ENCODE data around the gene GTF3C4. TPM values are rescaled to one million over a fixed set of nuclear protein-coding genes. Genes with fewer than 3 reads are reported as not detected.

Gene GTF3C4
- total RNA-seq, 6 experiments from 2014 or later = 4.6 to 6.1 (median 5.5) TPM

DNA sequence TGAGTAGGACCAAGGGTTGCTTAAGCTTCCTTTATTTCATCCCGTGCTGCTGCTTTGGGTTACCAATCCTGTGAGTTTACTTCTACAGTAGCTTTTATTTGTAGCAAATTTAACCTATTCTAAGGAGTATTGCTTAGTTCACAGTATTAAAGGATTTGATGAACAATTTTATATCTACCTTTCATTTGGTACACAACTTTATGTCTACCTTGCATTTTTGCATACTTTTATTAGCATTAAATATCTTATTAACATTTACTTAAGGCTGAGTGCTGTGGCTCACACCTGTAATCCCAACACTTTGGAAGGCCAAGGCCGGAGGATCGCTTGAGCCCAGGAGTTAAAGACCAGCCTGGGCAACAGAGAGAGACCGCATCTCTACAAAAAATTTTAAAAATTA is 4.2 kb downstream of the GTF3C4 start:
- 89% methylated on average over 4 of the region's 4 CpGs for WGBS (ENCODE audit: insufficient coverage, low coverage, low lambda C conversion rate, missing lambda C conversion rate)
- no peak for DNase-seq
- Histone ChIP-seq H3K9me3 (no peaks in the 10 kb centered on the region), H3K4me3 (no peak overlapping the region), H3K36me3 (peaks cover 0 to 21% (median 7%) of the 10 kb centered on the region in 4 donors), H3K4me1 (no peaks in the 10 kb centered on the region), H3K27me3 (no peaks in the 10 kb centered on the region), H3K27ac (no peak overlapping the region)
- intact Hi-C loops (cut with DNase I) = no loop called here
- no peak for ATAC-seq
- no peak for TF ChIP-seq POLR2A (IDR thresholded peaks at IDR 0.05)
- TF ChIP-seq, protein P1, sequence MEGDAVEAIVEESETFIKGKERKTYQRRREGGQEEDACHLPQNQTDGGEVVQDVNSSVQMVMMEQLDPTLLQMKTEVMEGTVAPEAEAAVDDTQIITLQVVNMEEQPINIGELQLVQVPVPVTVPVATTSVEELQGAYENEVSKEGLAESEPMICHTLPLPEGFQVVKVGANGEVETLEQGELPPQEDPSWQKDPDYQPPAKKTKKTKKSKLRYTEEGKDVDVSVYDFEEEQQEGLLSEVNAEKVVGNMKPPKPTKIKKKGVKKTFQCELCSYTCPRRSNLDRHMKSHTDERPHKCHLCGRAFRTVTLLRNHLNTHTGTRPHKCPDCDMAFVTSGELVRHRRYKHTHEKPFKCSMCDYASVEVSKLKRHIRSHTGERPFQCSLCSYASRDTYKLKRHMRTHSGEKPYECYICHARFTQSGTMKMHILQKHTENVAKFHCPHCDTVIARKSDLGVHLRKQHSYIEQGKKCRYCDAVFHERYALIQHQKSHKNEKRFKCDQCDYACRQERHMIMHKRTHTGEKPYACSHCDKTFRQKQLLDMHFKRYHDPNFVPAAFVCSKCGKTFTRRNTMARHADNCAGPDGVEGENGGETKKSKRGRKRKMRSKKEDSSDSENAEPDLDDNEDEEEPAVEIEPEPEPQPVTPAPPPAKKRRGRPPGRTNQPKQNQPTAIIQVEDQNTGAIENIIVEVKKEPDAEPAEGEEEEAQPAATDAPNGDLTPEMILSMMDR (IDR thresholded peaks at IDR 0.05) = no peak

DNA sequence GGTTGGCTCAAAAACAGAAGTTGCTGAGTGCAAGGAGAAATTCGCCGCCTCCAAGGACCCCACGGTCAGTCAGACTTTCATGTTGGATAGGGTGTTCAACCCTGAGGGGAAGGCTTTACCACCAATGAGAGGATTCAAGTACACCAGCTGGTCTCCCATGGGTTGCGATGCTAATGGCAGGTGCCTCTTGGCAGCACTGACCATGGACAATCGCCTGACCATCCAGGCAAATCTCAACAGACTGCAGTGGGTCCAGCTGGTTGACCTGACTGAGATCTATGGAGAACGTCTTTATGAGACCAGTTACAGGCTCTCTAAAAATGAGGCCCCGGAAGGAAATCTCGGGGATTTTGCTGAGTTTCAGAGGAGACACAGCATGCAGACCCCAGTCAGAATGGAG is 7.7 kb downstream of the GTF3C4 start:
- Histone ChIP-seq H3K4me1 (no peaks in the 10 kb centered on the region), H3K4me3 (no peak overlapping the region), H3K27ac (no peak overlapping the region), H3K27me3 (no peaks in the 10 kb centered on the region), H3K9me3 (no peaks in the 10 kb centered on the region), H3K36me3 (peaks cover 0 to 32% (median 13%) of the 10 kb centered on the region in 4 donors)
- intact Hi-C loops (cut with DNase I) = no loop called here
- no peak for ATAC-seq
- no peak for DNase-seq
- 87% methylated on average over 3 of the region's 8 CpGs for WGBS (ENCODE audit: insufficient coverage, low coverage, low lambda C conversion rate, missing lambda C conversion rate)
- no peak for TF ChIP-seq POLR2A (IDR thresholded peaks at IDR 0.05)
- TF ChIP-seq, protein P1 (IDR thresholded peaks at IDR 0.05) = no peak

DNA sequence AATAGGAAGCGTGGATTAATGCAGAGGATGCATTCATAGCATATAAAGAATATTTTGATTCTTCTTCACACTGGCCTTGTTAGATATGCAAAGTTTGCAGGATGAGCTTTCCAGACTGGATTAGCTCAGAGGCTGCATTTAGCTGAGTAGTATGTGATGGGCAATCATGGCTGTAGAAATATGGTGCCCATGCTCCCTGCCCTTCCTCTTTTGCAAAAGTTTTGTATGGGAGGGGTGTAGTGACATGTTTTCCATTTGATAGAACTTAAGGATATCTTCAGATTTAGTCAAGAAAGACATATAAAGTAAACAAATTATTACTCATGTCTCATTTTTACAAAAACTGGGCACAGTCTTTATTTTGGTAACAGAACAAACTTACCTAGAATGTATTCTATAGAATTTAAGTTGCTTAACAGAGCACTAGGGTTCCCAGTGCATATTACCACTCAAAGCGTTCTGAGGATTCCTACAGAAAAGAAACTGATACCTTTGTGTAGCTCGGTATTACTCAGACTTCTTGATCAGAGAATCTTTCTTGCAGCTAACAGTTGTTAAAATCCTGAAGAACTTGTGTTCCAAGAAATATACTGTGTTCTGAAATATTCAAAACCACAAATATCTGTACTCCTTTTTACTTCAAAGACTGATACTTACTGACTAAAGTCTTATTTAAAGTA is 9.8 kb downstream of the GTF3C4 start:
- DNase-seq (no peak), ATAC-seq (no peak)
- H3K4me1 ChIP-seq = no peaks in the 10 kb centered on the region
- intact Hi-C loops (cut with DNase I) = no loop called here
- no peak overlapping the region for H3K4me3 ChIP-seq
- 71% methylated on average over 3 of the region's 3 CpGs for WGBS (ENCODE audit: insufficient coverage, low coverage, low lambda C conversion rate, missing lambda C conversion rate)
- H3K27ac ChIP-seq = no peak overlapping the region
- H3K36me3 ChIP-seq = peaks cover 0 to 44% (median 15%) of the 10 kb centered on the region in 4 donors
- no peaks in the 10 kb centered on the region for H3K27me3 ChIP-seq
- TF ChIP-seq, protein P1 (IDR thresholded peaks at IDR 0.05) = no peak
- TF ChIP-seq POLR2A (IDR thresholded peaks at IDR 0.05) = no peak
- H3K9me3 ChIP-seq = no peaks in the 10 kb centered on the region

DNA sequence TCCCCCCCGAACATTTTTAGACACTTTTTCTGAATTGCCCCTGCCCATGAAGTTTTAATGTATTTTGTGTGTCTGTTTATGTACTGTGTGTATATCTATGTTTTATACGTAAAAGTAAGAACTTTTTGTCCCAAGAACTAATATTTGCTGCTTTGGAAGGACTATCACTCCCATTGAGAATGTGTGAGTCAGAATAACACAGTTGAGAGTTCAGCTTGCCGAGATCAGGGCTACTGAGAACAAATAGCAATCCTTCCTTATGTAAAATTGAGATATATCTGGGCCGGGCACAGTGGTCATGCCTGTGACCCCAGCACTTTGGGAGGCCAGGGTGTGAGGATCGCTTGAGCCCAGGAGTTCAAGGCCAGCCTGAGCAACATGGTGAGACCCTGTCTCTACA is 11.3 kb downstream of the GTF3C4 start:
- no peaks in the 10 kb centered on the region for H3K4me1 ChIP-seq
- H3K9me3 ChIP-seq = no peaks in the 10 kb centered on the region
- no peaks in the 10 kb centered on the region for H3K27me3 ChIP-seq
- no peak for ATAC-seq
- no peak overlapping the region for H3K4me3 ChIP-seq
- intact Hi-C loops (cut with DNase I) = no loop called here
- peaks cover 0 to 57% (median 19%) of the 10 kb centered on the region in 4 donors for H3K36me3 ChIP-seq
- TF ChIP-seq POLR2A (IDR thresholded peaks at IDR 0.05) = no peak
- TF ChIP-seq, protein P1 (IDR thresholded peaks at IDR 0.05) = no peak
- WGBS (ENCODE audit: insufficient coverage, low coverage, low lambda C conversion rate, missing lambda C conversion rate) = 86% methylated on average over 5 of the region's 5 CpGs
- H3K27ac ChIP-seq = no peak overlapping the region
- no peak for DNase-seq

Measured in right lobe of liver (tissue), 6 donors.